Erythroblast (primary cell): ENCODE data around the gene MNT.

Source experiments
- GATA1 ChIP-seq: IDR thresholded peaks from 2 replicates; pipeline ENCODE4 v1.6.1; 2011; ENCODE audit warnings: low read depth, mild to moderate bottlenecking, control low read depth, low read length, moderate library complexity
- POLR2A ChIP-seq: IDR thresholded peaks from 2 replicates; pipeline ENCODE4 v1.6.1; 2011; ENCODE audit warnings: mild to moderate bottlenecking, low read length

GRCh38 chr17:2402544-2402943, 1.7 kb upstream of the MNT start:
- TF ChIP-seq POLR2A = no peak
- TF ChIP-seq GATA1 = no peak
